WTC11 (cell line): ENCODE measurements around the gene UBE2L3. TPM values are rescaled to one million over a fixed set of nuclear protein-coding genes. Genes with fewer than 3 reads are reported as not detected.

ENCODE experiments used
- ATAC-seq: fragments of 200-7000 bp; cut with Tn5 transposase; 2 replicates; pipeline ENCODE4 v1.10.0; 2021; ENCODE audit warnings: mild to moderate bottlenecking, moderate library complexity
- CTCF ChIA-PET: fragments of 300-600 bp; sonication (Branson Sonifier 250); formaldehyde crosslinking; loops from one replicate; lab custom pipeline; 2021; ENCODE audit warnings: antibody characterized with exemption; lab: Charles Lee
- POLR2A ChIA-PET: fragments of 350-600 bp; sonication (Branson Sonifier 250); formaldehyde crosslinking; loops from one replicate; lab custom pipeline; 2021; ENCODE audit warnings: antibody characterized with exemption; lab: Charles Lee
- DNase-seq: peaks from one replicate; pipeline ENCODE4 v3.0.0; 2021; ENCODE audit warnings: low spot score
- H3K27ac Mint-ChIP-seq: 2 replicates; pipeline ENCODE4 v1.8.0; 2021; ENCODE audit warnings: mixed read lengths
- H3K27me3 Mint-ChIP-seq: 2 replicates; pipeline ENCODE4 v1.8.0; 2021; ENCODE audit warnings: low read depth, mild to moderate bottlenecking, moderate library complexity, mixed read lengths
- H3K36me3 Mint-ChIP-seq: 2 replicates; pipeline ENCODE4 v1.8.0; 2021; ENCODE audit warnings: mixed read lengths
- H3K4me1 Mint-ChIP-seq: 2 replicates; pipeline ENCODE4 v1.8.0; 2022; ENCODE audit warnings: mixed read lengths
- H3K4me3 Mint-ChIP-seq: 2 replicates; pipeline ENCODE4 v1.8.0; 2021; ENCODE audit warnings: mild to moderate bottlenecking, moderate library complexity, mixed read lengths
- H3K9me3 Mint-ChIP-seq: 2 replicates; pipeline ENCODE4 v1.8.0; 2021; ENCODE audit warnings: mixed read lengths
- ATF1 ChIP-seq: sonication (generic); formaldehyde crosslinking; IDR thresholded peaks from 2 replicates; pipeline ENCODE4 v1.8.1; 2023; ENCODE audit warnings: mild to moderate bottlenecking, moderate library complexity, missing genetic modification reagents
- CREB1 ChIP-seq: sonication (generic); formaldehyde crosslinking; IDR thresholded peaks from 2 replicates; pipeline ENCODE4 v1.8.0; 2023; ENCODE audit warnings: mild to moderate bottlenecking, missing genetic modification reagents
- EMX1 ChIP-seq: fragments of 250-450 bp; sonication (Bioruptor Pico); IDR thresholded peaks from 2 replicates; pipeline ENCODE4 v1.8.0; 2021; ENCODE audit warnings: mild to moderate bottlenecking
- FOXJ3 ChIP-seq: sonication (generic); formaldehyde crosslinking; IDR thresholded peaks from 2 replicates; pipeline ENCODE4 v1.9.0; 2021; ENCODE audit warnings: missing genetic modification reagents, mild to moderate bottlenecking, borderline replicate concordance
- GABPB1 ChIP-seq: sonication (generic); formaldehyde crosslinking; IDR thresholded peaks from 2 replicates; pipeline ENCODE4 v1.8.1; 2023; ENCODE audit warnings: mild to moderate bottlenecking, missing genetic modification reagents
- HMGA2 ChIP-seq: fragments of 250-450 bp; sonication (Bioruptor Pico); IDR thresholded peaks from 2 replicates; pipeline ENCODE4 v1.4.0; 2021; ENCODE audit warnings: mild to moderate bottlenecking, moderate library complexity
- JAZF1 ChIP-seq: fragments of 250-450 bp; sonication (Bioruptor Pico); IDR thresholded peaks from 2 replicates; pipeline ENCODE4 v1.9.0; 2021; ENCODE audit warnings: moderate library complexity, mild to moderate bottlenecking, inconsistent platforms
- JUN ChIP-seq: sonication (generic); formaldehyde crosslinking; IDR thresholded peaks from 2 replicates; pipeline ENCODE4 v1.8.0; 2023; ENCODE audit warnings: mild to moderate bottlenecking, missing genetic modification reagents
- NFATC4 ChIP-seq: fragments of 250-450 bp; sonication (Bioruptor Pico); IDR thresholded peaks from 2 replicates; pipeline ENCODE4 v1.9.0; 2021; ENCODE audit warnings: mild to moderate bottlenecking
- NFE2L1 ChIP-seq: sonication (generic); formaldehyde crosslinking; IDR thresholded peaks from 2 replicates; pipeline ENCODE4 v1.8.1; 2023; ENCODE audit warnings: missing genetic modification reagents
- NFYB ChIP-seq: sonication (generic); formaldehyde crosslinking; conservative IDR thresholded peaks from 2 replicates; pipeline ENCODE4 v1.8.0; 2022; ENCODE audit warnings: low read depth, missing genetic modification reagents
- NR3C1 ChIP-seq: sonication (generic); formaldehyde crosslinking; conservative IDR thresholded peaks from 2 replicates; pipeline ENCODE4 v1.8.1; 2023; ENCODE audit warnings: low read depth, mild to moderate bottlenecking, missing genetic modification reagents
- RELA ChIP-seq: sonication (generic); formaldehyde crosslinking; IDR thresholded peaks from 2 replicates; pipeline ENCODE4 v1.8.1; 2022; ENCODE audit warnings: missing genetic modification reagents, mild to moderate bottlenecking, borderline replicate concordance
- SMAD3 ChIP-seq: sonication (generic); formaldehyde crosslinking; IDR thresholded peaks from 2 replicates; pipeline ENCODE4 v1.8.0; 2022; ENCODE audit warnings: missing genetic modification reagents, mild to moderate bottlenecking, borderline replicate concordance
- TCF7 ChIP-seq: sonication (generic); formaldehyde crosslinking; IDR thresholded peaks from 2 replicates; pipeline ENCODE4 v1.8.0; 2022; ENCODE audit warnings: mild to moderate bottlenecking, low read depth, missing genetic modification reagents, moderate library complexity
- TP53 ChIP-seq: sonication (generic); formaldehyde crosslinking; IDR thresholded peaks from 2 replicates; pipeline ENCODE4 v1.8.1; 2023; ENCODE audit warnings: mild to moderate bottlenecking, missing genetic modification reagents
- USF1 ChIP-seq: sonication (generic); formaldehyde crosslinking; IDR thresholded peaks from 2 replicates; pipeline ENCODE4 v1.8.0; 2022; ENCODE audit warnings: mild to moderate bottlenecking, missing genetic modification reagents
- ZNF219 ChIP-seq: sonication (generic); formaldehyde crosslinking; IDR thresholded peaks from 2 replicates; pipeline ENCODE4 v1.8.0; 2023; ENCODE audit warnings: missing genetic modification reagents, mild to moderate bottlenecking, borderline replicate concordance
- ZNF263 ChIP-seq: sonication (generic); formaldehyde crosslinking; IDR thresholded peaks from 2 replicates; pipeline ENCODE4 v1.8.1; 2022; ENCODE audit warnings: low read depth, mild to moderate bottlenecking, moderate library complexity, missing genetic modification reagents
- ZNF281 ChIP-seq: sonication (generic); formaldehyde crosslinking; IDR thresholded peaks from 2 replicates; pipeline ENCODE4 v1.8.0; 2023; ENCODE audit warnings: mild to moderate bottlenecking, missing genetic modification reagents
- ZNF671 ChIP-seq: fragments of 250-450 bp; sonication (Bioruptor Pico); IDR thresholded peaks from 2 replicates; pipeline ENCODE4 v1.8.0; 2021; ENCODE audit warnings: mild to moderate bottlenecking
- total RNA-seq: library from RNA; stranded (reverse); gene quantifications from 3 replicates; pipeline ENCODE4 v1.2.3, GENCODE V29; 2021
- TF ChIP-seq, protein P1 (sequence below): fragments of 250-450 bp; sonication (Bioruptor Pico); IDR thresholded peaks from 2 replicates; pipeline ENCODE4 v1.9.0; 2021; ENCODE audit warnings: moderate library complexity, mild to moderate bottlenecking, inconsistent platforms, borderline replicate concordance
- TF ChIP-seq, protein P2 (sequence below): sonication (generic); formaldehyde crosslinking; IDR thresholded peaks from 2 replicates; pipeline ENCODE4 v1.8.0; 2022; ENCODE audit warnings: mild to moderate bottlenecking, missing genetic modification reagents
- TF ChIP-seq, protein P3 (sequence below): fragments of 250-450 bp; sonication (Bioruptor Pico); IDR thresholded peaks from 2 replicates; pipeline ENCODE4 v1.8.0; 2021; ENCODE audit warnings: mild to moderate bottlenecking
- TF ChIP-seq, protein P4 (sequence below): fragments of 250-450 bp; sonication (Bioruptor Pico); IDR thresholded peaks from 2 replicates; pipeline ENCODE4 v1.9.0; 2021; ENCODE audit warnings: mild to moderate bottlenecking
- TF ChIP-seq, protein P5 (sequence below): fragments of 200-600 bp; IDR thresholded peaks from 2 replicates; pipeline ENCODE4 v1.8.0; 2022; ENCODE audit warnings: antibody characterized with exemption

The UBE2L3 gene
- total RNA-seq, 1 experiment from 2014 or later, result 79.1 TPM

DNA sequence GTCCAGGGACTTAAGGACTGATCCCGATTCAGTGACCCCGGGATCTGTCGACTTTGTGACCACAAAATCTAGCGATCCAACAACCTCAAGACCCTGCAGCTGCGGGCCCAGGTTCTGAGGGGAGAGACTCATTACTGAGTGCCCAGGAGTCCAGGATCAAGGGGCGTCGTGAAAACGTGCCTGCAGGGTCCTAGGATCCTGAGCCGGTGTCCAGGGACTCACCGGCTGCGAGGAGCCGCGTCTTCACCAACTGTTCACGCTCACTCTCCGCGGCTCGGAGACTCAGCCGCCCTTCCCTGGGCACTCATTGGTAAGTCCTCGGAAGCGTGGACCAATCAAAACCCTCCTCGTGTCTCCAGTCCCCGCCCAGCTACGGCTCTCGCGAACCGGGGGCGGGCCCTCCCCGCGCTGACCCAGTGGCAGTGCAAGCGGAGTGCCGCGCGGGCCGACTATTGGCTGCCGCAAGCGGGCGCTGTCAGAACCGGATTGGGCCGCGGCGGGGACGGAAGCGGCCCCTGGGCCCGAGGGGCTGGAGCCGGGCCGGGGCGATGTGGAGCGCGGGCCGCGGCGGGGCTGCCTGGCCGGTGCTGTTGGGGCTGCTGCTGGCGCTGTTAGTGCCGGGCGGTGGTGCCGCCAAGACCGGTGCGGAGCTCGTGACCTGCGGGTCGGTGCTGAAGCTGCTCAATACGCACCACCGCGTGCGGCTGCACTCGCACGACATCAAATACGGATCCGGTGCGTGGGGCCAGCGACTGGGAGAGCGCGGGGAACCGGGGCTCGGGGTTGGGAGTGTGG, 74.5 kb downstream of the UBE2L3 start, which contains the start of gene SDF2L1:
SDF2L1 (plus strand) TSS at position 514 of the 795 bp plus-strand sequence; CDS start at position 549, 35 bp downstream.
- ATAC-seq (peak; percentile 94), DNase-seq (peak; percentile 99)
- peaks cover 17% of the 10 kb centered on the region for H3K27me3 Mint-ChIP-seq
- CTCF ChIA-PET, result interaction anchor here (0.9 to 4.3 kb wide), 29 partner anchors 10 to 311 kb away, joined by 3 to 273 read pairs (median 4); partner anchors contain the start of genes CCDC116, PPIL2, PPM1F and YDJC
- H3K27ac Mint-ChIP-seq, result peak within 1 kb of the TSS; percentile 84
- H3K4me3 Mint-ChIP-seq, result peak within 1 kb of the TSS; percentile 83
- H3K9me3 Mint-ChIP-seq, result no peaks in the 10 kb centered on the region
- H3K36me3 Mint-ChIP-seq, result peaks cover 18% of the 10 kb centered on the region
- H3K4me1 Mint-ChIP-seq, result peaks cover 16% of the 10 kb centered on the region
- POLR2A ChIA-PET, result interaction anchor here (0.6 to 2.8 kb wide), 4 partner anchors 10 to 704 kb away, joined by 3 to 22 read pairs (median 7); partner anchors contain the start of gene YDJC
- TF ChIP-seq HMGA2 (CRISPR knock-in tag) (no peak), ATF1 (no peak), ZNF671 (CRISPR knock-in tag) (peak; percentile 39; the same call in 1 of the 2 replicates), ZNF281 (CRISPR knock-in tag) (no peak), EMX1 (no peak), TCF7 (CRISPR knock-in tag) (no peak), NFATC4 (CRISPR knock-in tag) (no peak), GABPB1 (no peak), ZNF219 (CRISPR knock-in tag) (no peak), SMAD3 (CRISPR knock-in tag) (no peak), NFYB (peak; percentile 94), CREB1 (peak; percentile 44; the same call in 1 of the 2 replicates), NR3C1 (CRISPR knock-in tag) (no peak), JAZF1 (CRISPR knock-in tag) (no peak), RELA (0 out of 2 replicates have a peak, but pooled peaks have one; percentile 30), USF1 (no peak), TP53 (CRISPR knock-in tag) (no peak), JUN (CRISPR knock-in tag) (no peak), NFE2L1 (no peak), ZNF263 (CRISPR knock-in tag) (no peak; the same call in 1 of the 2 replicates), FOXJ3 (CRISPR knock-in tag) (no peak)
- TF ChIP-seq, protein P1, sequence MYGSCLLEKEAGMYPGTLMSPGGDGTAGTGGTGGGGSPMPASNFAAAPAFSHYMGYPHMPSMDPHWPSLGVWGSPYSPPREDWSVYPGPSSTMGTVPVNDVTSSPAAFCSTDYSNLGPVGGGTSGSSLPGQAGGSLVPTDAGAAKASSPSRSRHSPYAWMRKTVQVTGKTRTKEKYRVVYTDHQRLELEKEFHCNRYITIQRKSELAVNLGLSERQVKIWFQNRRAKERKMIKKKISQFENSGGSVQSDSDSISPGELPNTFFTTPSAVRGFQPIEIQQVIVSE (CRISPR knock-in tag), result no peak
- TF ChIP-seq, protein P2, sequence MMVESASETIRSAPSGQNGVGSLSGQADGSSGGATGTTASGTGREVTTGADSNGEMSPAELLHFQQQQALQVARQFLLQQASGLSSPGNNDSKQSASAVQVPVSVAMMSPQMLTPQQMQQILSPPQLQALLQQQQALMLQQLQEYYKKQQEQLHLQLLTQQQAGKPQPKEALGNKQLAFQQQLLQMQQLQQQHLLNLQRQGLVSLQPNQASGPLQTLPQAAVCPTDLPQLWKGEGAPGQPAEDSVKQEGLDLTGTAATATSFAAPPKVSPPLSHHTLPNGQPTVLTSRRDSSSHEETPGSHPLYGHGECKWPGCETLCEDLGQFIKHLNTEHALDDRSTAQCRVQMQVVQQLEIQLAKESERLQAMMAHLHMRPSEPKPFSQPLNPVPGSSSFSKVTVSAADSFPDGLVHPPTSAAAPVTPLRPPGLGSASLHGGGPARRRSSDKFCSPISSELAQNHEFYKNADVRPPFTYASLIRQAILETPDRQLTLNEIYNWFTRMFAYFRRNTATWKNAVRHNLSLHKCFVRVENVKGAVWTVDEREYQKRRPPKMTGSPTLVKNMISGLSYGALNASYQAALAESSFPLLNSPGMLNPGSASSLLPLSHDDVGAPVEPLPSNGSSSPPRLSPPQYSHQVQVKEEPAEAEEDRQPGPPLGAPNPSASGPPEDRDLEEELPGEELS, result peak; percentile 83
- TF ChIP-seq, protein P3, sequence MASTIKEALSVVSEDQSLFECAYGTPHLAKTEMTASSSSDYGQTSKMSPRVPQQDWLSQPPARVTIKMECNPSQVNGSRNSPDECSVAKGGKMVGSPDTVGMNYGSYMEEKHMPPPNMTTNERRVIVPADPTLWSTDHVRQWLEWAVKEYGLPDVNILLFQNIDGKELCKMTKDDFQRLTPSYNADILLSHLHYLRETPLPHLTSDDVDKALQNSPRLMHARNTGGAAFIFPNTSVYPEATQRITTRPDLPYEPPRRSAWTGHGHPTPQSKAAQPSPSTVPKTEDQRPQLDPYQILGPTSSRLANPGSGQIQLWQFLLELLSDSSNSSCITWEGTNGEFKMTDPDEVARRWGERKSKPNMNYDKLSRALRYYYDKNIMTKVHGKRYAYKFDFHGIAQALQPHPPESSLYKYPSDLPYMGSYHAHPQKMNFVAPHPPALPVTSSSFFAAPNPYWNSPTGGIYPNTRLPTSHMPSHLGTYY (CRISPR knock-in tag), result no peak
- TF ChIP-seq, protein P4, sequence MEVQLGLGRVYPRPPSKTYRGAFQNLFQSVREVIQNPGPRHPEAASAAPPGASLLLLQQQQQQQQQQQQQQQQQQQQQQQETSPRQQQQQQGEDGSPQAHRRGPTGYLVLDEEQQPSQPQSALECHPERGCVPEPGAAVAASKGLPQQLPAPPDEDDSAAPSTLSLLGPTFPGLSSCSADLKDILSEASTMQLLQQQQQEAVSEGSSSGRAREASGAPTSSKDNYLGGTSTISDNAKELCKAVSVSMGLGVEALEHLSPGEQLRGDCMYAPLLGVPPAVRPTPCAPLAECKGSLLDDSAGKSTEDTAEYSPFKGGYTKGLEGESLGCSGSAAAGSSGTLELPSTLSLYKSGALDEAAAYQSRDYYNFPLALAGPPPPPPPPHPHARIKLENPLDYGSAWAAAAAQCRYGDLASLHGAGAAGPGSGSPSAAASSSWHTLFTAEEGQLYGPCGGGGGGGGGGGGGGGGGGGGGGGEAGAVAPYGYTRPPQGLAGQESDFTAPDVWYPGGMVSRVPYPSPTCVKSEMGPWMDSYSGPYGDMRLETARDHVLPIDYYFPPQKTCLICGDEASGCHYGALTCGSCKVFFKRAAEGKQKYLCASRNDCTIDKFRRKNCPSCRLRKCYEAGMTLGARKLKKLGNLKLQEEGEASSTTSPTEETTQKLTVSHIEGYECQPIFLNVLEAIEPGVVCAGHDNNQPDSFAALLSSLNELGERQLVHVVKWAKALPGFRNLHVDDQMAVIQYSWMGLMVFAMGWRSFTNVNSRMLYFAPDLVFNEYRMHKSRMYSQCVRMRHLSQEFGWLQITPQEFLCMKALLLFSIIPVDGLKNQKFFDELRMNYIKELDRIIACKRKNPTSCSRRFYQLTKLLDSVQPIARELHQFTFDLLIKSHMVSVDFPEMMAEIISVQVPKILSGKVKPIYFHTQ, result no peak
- TF ChIP-seq, protein P5, sequence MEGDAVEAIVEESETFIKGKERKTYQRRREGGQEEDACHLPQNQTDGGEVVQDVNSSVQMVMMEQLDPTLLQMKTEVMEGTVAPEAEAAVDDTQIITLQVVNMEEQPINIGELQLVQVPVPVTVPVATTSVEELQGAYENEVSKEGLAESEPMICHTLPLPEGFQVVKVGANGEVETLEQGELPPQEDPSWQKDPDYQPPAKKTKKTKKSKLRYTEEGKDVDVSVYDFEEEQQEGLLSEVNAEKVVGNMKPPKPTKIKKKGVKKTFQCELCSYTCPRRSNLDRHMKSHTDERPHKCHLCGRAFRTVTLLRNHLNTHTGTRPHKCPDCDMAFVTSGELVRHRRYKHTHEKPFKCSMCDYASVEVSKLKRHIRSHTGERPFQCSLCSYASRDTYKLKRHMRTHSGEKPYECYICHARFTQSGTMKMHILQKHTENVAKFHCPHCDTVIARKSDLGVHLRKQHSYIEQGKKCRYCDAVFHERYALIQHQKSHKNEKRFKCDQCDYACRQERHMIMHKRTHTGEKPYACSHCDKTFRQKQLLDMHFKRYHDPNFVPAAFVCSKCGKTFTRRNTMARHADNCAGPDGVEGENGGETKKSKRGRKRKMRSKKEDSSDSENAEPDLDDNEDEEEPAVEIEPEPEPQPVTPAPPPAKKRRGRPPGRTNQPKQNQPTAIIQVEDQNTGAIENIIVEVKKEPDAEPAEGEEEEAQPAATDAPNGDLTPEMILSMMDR, result no peak
